HK-2 (cell line): ENCODE data around the gene C5orf47.

Source experiments
- DNase-seq: peaks from one replicate; pipeline ENCODE4 v3.0.0-alpha.2; 2018; ENCODE audit not compliant: unreplicated experiment

The C5orf47 gene

GRCh38 chr5:173970878-173971650, 17.9 kb upstream of the C5orf47 start:
- no peak for DNase-seq

- DNase-seq: no peak
These were observed 17.2 kb upstream of the C5orf47 start for GRCh38 chr5:173971681-173972345.

- no peak for DNase-seq
These were observed 16.4 kb upstream of the C5orf47 start for GRCh38 chr5:173972607-173972924.

GRCh38 chr5:173972925-173973615, 15.9 kb upstream of the C5orf47 start:
- DNase-seq: peak; percentile 62

- no peak for DNase-seq
These were observed 15.4 kb upstream of the C5orf47 start for GRCh38 chr5:173973616-173973969.

- no peak for DNase-seq
These were observed 14.2 kb upstream of the C5orf47 start for GRCh38 chr5:173974688-173975239.

- no peak for DNase-seq
These were observed 7.7 kb upstream of the C5orf47 start for GRCh38 chr5:173981185-173981761.

GRCh38 chr5:173984218-173984617, 4.8 kb upstream of the C5orf47 start:
- DNase-seq: no peak

GRCh38 chr5:173989432-173990082, 587 bp downstream of the C5orf47 start:
- no peak for DNase-seq

GRCh38 chr5:173997331-173997730, 8.4 kb downstream of the C5orf47 start:
- DNase-seq: no peak

- no peak for DNase-seq
These were observed 9.6 kb downstream of the C5orf47 start for GRCh38 chr5:173998531-173998930.

GRCh38 chr5:174000076-174000475, 11.1 kb downstream of the C5orf47 start:
- no peak for DNase-seq

GRCh38 chr5:174003795-174004194, 14.8 kb downstream of the C5orf47 start:
- no peak for DNase-seq

GRCh38 chr5:174008922-174009321, 20.0 kb downstream of the C5orf47 start:
- no peak for DNase-seq

- no peak for DNase-seq
These were observed 21.4 kb downstream of the C5orf47 start for GRCh38 chr5:174010365-174010764.

GRCh38 chr5:174011441-174011840, 22.5 kb downstream of the C5orf47 start:
- no peak for DNase-seq

GRCh38 chr5:174020069-174020927, 31.3 kb downstream of the C5orf47 start:
- peak; percentile 4 for DNase-seq

- DNase-seq: no peak
These were observed 31.9 kb downstream of the C5orf47 start for GRCh38 chr5:174020928-174021304.

- DNase-seq: no peak
These were observed 33.6 kb downstream of the C5orf47 start for GRCh38 chr5:174022384-174023095.

- DNase-seq: no peak
These were observed 41.3 kb downstream of the C5orf47 start for GRCh38 chr5:174030286-174030685.
